Chondrocyte (in vitro differentiated cells): ENCODE measurements around the gene CALY. TPM values are rescaled to one million over a fixed set of nuclear protein-coding genes. Genes with fewer than 3 reads are reported as not detected.

Experiments used
- DNase-seq: peaks from one replicate; pipeline ENCODE4 v3.0.0; 2021; ENCODE audit warnings: mixed read lengths, low spot score
- H3K27ac Mint-ChIP-seq: one replicate; pipeline ENCODE4 v1.8.0; 2021; ENCODE audit warnings: mild to moderate bottlenecking, moderate library complexity, mixed read lengths; ENCODE audit not compliant: unreplicated experiment
- H3K27me3 Mint-ChIP-seq: 2 replicates; pipeline ENCODE4 v1.8.0; 2021; ENCODE audit warnings: low read depth, mixed read lengths
- H3K36me3 Mint-ChIP-seq: 2 replicates; pipeline ENCODE4 v1.8.0; 2021; ENCODE audit warnings: low read depth, mixed read lengths
- H3K4me1 Mint-ChIP-seq: 2 replicates; pipeline ENCODE4 v1.8.0; 2021; ENCODE audit warnings: low read depth, mild to moderate bottlenecking, mixed read lengths
- H3K4me3 Mint-ChIP-seq: one replicate; pipeline ENCODE4 v1.8.0; 2021; ENCODE audit warnings: mild to moderate bottlenecking, moderate library complexity, mixed read lengths; ENCODE audit not compliant: unreplicated experiment
- H3K9me3 Mint-ChIP-seq: 2 replicates; pipeline ENCODE4 v1.8.0; 2021; ENCODE audit warnings: low read depth, mixed read lengths
- CTCF ChIP-seq: fragments of 200-600 bp; sonication (generic); IDR thresholded peaks from 2 replicates; pipeline ENCODE4 v1.5.0; 2021; ENCODE audit warnings: antibody characterized with exemption, mild to moderate bottlenecking, moderate library complexity
- total RNA-seq: library from RNA; stranded (reverse); gene quantifications from 3 replicates; pipeline ENCODE4 v1.2.1, GENCODE V29; 2021

CALY gene
- total RNA-seq, 1 donor from 2014 or later: 8.9 TPM

GRCh38 chr10:133349160-133349568 is 12.5 kb upstream of the CALY start:
- Mint-ChIP-seq H3K9me3 (no peaks in the 10 kb centered on the region), H3K4me1 (no peaks in the 10 kb centered on the region), H3K27ac (no peak overlapping the region), H3K36me3 (no peaks in the 10 kb centered on the region), H3K4me3 (no peak overlapping the region), H3K27me3 (peaks cover 7% of the 10 kb centered on the region)
- no peak for DNase-seq
- no peak for TF ChIP-seq CTCF

- Mint-ChIP-seq H3K27me3 (peaks cover 7% of the 10 kb centered on the region), H3K9me3 (no peaks in the 10 kb centered on the region), H3K4me1 (no peaks in the 10 kb centered on the region), H3K36me3 (no peaks in the 10 kb centered on the region), H3K27ac (no peak overlapping the region), H3K4me3 (no peak overlapping the region)
- DNase-seq: no peak
- no peak for TF ChIP-seq CTCF
Observed at GRCh38 chr10:133347710-133348517, 11.2 kb upstream of the CALY start.

GRCh38 chr10:133346413-133346812 is 9.7 kb upstream of the CALY start:
- Mint-ChIP-seq H3K27me3 (peaks cover 14% of the 10 kb centered on the region), H3K4me3 (no peak overlapping the region), H3K27ac (no peak overlapping the region), H3K9me3 (peaks cover 5% of the 10 kb centered on the region), H3K4me1 (no peaks in the 10 kb centered on the region), H3K36me3 (no peaks in the 10 kb centered on the region)
- no peak for DNase-seq
- no peak for TF ChIP-seq CTCF

- Mint-ChIP-seq H3K4me1 (no peaks in the 10 kb centered on the region), H3K27ac (no peak overlapping the region), H3K9me3 (peaks cover 5% of the 10 kb centered on the region), H3K36me3 (no peaks in the 10 kb centered on the region), H3K4me3 (no peak overlapping the region), H3K27me3 (peaks cover 13% of the 10 kb centered on the region)
- TF ChIP-seq CTCF: no peak
- no peak for DNase-seq
Observed at GRCh38 chr10:133344236-133344635, 7.5 kb upstream of the CALY start.

- DNase-seq: no peak
- Mint-ChIP-seq H3K27ac (no peak overlapping the region), H3K27me3 (peaks cover 10% of the 10 kb centered on the region), H3K9me3 (peaks cover 5% of the 10 kb centered on the region), H3K36me3 (no peaks in the 10 kb centered on the region), H3K4me3 (no peak overlapping the region), H3K4me1 (no peaks in the 10 kb centered on the region)
- no peak for TF ChIP-seq CTCF
Observed at GRCh38 chr10:133343558-133343957, 6.9 kb upstream of the CALY start.
